ENCODE measurements around the gene RUNDC3A. TPM values are rescaled to one million over a fixed set of nuclear protein-coding genes. Genes with fewer than 3 reads are reported as not detected.

The RUNDC3A gene
- total and polyA plus RNA-seq, 12 donors: 1.6 to 133 (median 11.9) TPM

GRCh38 chr17:44323359-44324091, 15.1 kb downstream of the RUNDC3A start:
- TF ChIP-seq CTCF (IDR thresholded peaks at IDR 0.05) (no peak), POLR2A (IDR thresholded peaks at IDR 0.05) (no peak)
- H3K4me1 ChIP-seq (replicated peaks in 1 of 2): peaks cover 17 to 29% of the 10 kb centered on the region in 2 donors
- no peaks in the 10 kb centered on the region for H3K9me3 ChIP-seq (replicated peaks in 1 of 3)
- peaks cover 0 to 33% of the 10 kb centered on the region in 2 donors for H3K36me3 ChIP-seq (replicated peaks in 1 of 2)
- DNase-seq: no peak
- intact Hi-C loops (cut with DNase I): loop anchor here in 1 of 2 donors (2.0 kb wide), 1 partner anchor 105 kb away; the partner anchor contains the start of gene UBTF
- H3K4me3 ChIP-seq: peak overlapping the region; percentile 70 to 88 (median 79)
- H3K27me3 ChIP-seq: no peaks in the 10 kb centered on the region
- peak overlapping the region in 2 of 5 donors; percentile 87 to 98 for H3K27ac ChIP-seq
- 60 to 94% (median 64%) methylated on average over 9 to 27 of the region's 27 CpGs for WGBS, 4 donors

- peak overlapping the region; percentile 70 to 88 (median 79) for H3K4me3 ChIP-seq
- H3K9me3 ChIP-seq (replicated peaks in 1 of 3): no peaks in the 10 kb centered on the region
- H3K36me3 ChIP-seq (replicated peaks in 1 of 2): peaks cover 0 to 33% of the 10 kb centered on the region in 2 donors
- H3K27me3 ChIP-seq: no peaks in the 10 kb centered on the region
- 0 to 1% (median 1%) methylated on average over 20 to 38 of the region's 38 CpGs; no CpG with 5 or more reads in 1 of the 4 donors for WGBS, 4 donors
- intact Hi-C loops (cut with DNase I): loop anchor here in 1 of 2 donors (2.0 kb wide), 1 partner anchor 105 kb away; the partner anchor contains the start of gene UBTF
- TF ChIP-seq POLR2A (IDR thresholded peaks at IDR 0.05): no peak
- TF ChIP-seq CTCF (IDR thresholded peaks at IDR 0.05): no peak
- H3K27ac ChIP-seq: peak overlapping the region in 4 of 5 donors; percentile 87 to 98 (median 92)
- peak in 4 of 7 donors; percentile 49 to 69 (median 56) for DNase-seq
- H3K4me1 ChIP-seq (replicated peaks in 1 of 2): peaks cover 17 to 29% of the 10 kb centered on the region in 2 donors
Measured at GRCh38 chr17:44324092-44324570, 15.7 kb downstream of the RUNDC3A start.

GRCh38 chr17:44324571-44325275, 16.3 kb downstream of the RUNDC3A start, which contains the start of gene SLC25A39:
Gene SLC25A39, minus strand, starts transcription at chr17:44324823. Its CDS starts 1,261 bp downstream, at chr17:44323562.
- TF ChIP-seq CTCF (IDR thresholded peaks at IDR 0.05) (no peak), POLR2A (IDR thresholded peaks at IDR 0.05) (peak; percentile 59 to 81)
- H3K4me3 ChIP-seq: peak within 1 kb of the TSS; percentile 70 to 88 (median 79)
- H3K9me3 ChIP-seq (replicated peaks in 1 of 3): no peaks in the 10 kb centered on the region
- H3K27ac ChIP-seq: peak within 1 kb of the TSS; percentile 55 to 98 (median 91)
- peak; percentile 93 to 97 (median 94) for DNase-seq
- peaks cover 0 to 29% of the 10 kb centered on the region in 2 donors for H3K36me3 ChIP-seq (replicated peaks in 1 of 2)
- no peaks in the 10 kb centered on the region for H3K27me3 ChIP-seq
- H3K4me1 ChIP-seq (replicated peaks in 1 of 2): peaks cover 17 to 29% of the 10 kb centered on the region in 2 donors
- WGBS, 4 donors: 0 to 1% (median 0%) methylated on average over 27 to 85 of the region's 85 CpGs
- intact Hi-C loops (cut with DNase I): loop anchor here in 1 of 2 donors (2.0 kb wide), 1 partner anchor 106 kb away; the partner anchor contains the start of gene UBTF
